Measurements from ENCODE around the gene NACA. TPM values are rescaled to one million over a fixed set of nuclear protein-coding genes. Genes with fewer than 3 reads are reported as not detected.
"Not testable (repeated sequence)": the region's sequence is repeated elsewhere in the genome, so short reads cannot be mapped to it uniquely, and the experiment has no call there.

Gene NACA
- total RNA-seq, 3 donors from 2014 or later, result 1,363 to 1,488 (median 1,386) TPM

DNA sequence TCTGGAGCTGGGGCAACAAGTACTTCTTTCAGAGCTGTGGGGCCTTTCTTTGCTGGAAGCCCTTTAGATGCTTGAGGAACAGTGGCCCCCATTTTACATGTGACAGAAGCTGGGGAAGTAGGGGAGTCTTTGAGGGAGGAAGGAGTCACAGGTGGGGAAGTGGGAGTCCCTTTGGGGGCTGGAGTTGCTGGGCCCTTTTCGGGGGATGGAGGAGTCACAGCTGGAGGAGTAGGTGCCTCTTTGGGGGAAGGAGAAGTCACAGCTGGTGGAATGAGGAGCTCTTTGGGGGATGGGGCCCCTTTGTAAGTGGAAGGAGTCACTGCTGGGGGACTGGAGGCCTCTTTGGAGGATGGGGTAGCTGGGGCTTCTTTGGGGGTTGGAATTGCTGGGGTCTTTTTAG, 8.6 kb downstream of the NACA start:
- Histone ChIP-seq H3K4me1 (peaks cover 5 to 26% of the 10 kb centered on the region in 2 donors), H3K36me3 (no peaks in the 10 kb centered on the region), H3K4me3 (peak overlapping the region in 1 of 3 donors; percentile 19), H3K27me3 (no peaks in the 10 kb centered on the region), H3K9me3 (no peaks in the 10 kb centered on the region), H3K27ac (peak overlapping the region in 1 of 2 donors; percentile 28)
- TF ChIP-seq POLR2A (IDR thresholded peaks at IDR 0.05), result no peak
- no peak for TF ChIP-seq CTCF (IDR thresholded peaks at IDR 0.05)
- TF ChIP-seq POLR2AphosphoS5 (IDR thresholded peaks at IDR 0.05), result no peak
- intact Hi-C loops (cut with DNase I; ENCODE audit: low total_unique reads), result no loop called here
- DNase-seq (ENCODE audit: low spot score in 2 of 2), result no peak

GRCh38 chr12:56715798-56716197, 9.3 kb downstream of the NACA start:
- peaks cover 6 to 20% of the 10 kb centered on the region in 2 donors for H3K4me1 ChIP-seq
- no peaks in the 10 kb centered on the region for H3K36me3 ChIP-seq
- H3K9me3 ChIP-seq, result no peaks in the 10 kb centered on the region
- H3K27ac ChIP-seq, result peak overlapping the region in 1 of 2 donors; percentile 32
- intact Hi-C loops (cut with DNase I; ENCODE audit: low total_unique reads), result no loop called here
- no peak for TF ChIP-seq POLR2A (IDR thresholded peaks at IDR 0.05)
- no peak for TF ChIP-seq CTCF (IDR thresholded peaks at IDR 0.05)
- H3K4me3 ChIP-seq, result peak overlapping the region in 1 of 3 donors; percentile 19
- DNase-seq (ENCODE audit: low spot score in 2 of 2), result peak in 1 of 2 donors; percentile 9
- H3K27me3 ChIP-seq, result no peaks in the 10 kb centered on the region

- Histone ChIP-seq H3K36me3 (no peaks in the 10 kb centered on the region), H3K4me1 (peaks cover 2 to 7% of the 10 kb centered on the region in 2 donors), H3K9me3 (no peaks in the 10 kb centered on the region), H3K27me3 (no peaks in the 10 kb centered on the region), H3K4me3 (no peak overlapping the region), H3K27ac (no peak overlapping the region)
- TF ChIP-seq POLR2AphosphoS5 (IDR thresholded peaks at IDR 0.05) (no peak), CTCF (IDR thresholded peaks at IDR 0.05) (no peak), POLR2A (IDR thresholded peaks at IDR 0.05) (no peak)
- no peak for DNase-seq (ENCODE audit: low spot score in 2 of 2)
- intact Hi-C loops (cut with DNase I; ENCODE audit: low total_unique reads), result no loop called here
Observed at GRCh38 chr12:56714431-56714929, 10.6 kb downstream of the NACA start.

- Histone ChIP-seq H3K9me3 (no peaks in the 10 kb centered on the region), H3K27ac (no peak overlapping the region), H3K4me3 (no peak overlapping the region), H3K36me3 (no peaks in the 10 kb centered on the region), H3K27me3 (no peaks in the 10 kb centered on the region), H3K4me1 (peaks cover 0 to 2% of the 10 kb centered on the region in 2 donors)
- TF ChIP-seq POLR2AphosphoS5 (IDR thresholded peaks at IDR 0.05) (no peak), POLR2A (IDR thresholded peaks at IDR 0.05) (no peak), CTCF (IDR thresholded peaks at IDR 0.05) (no peak)
- intact Hi-C loops (cut with DNase I; ENCODE audit: low total_unique reads), result no loop called here
- DNase-seq (ENCODE audit: low spot score in 2 of 2), result no peak
Observed at GRCh38 chr12:56713345-56713744, 11.8 kb downstream of the NACA start.

- Histone ChIP-seq H3K4me1 (peaks cover 0 to 2% of the 10 kb centered on the region in 2 donors), H3K27ac (no peak overlapping the region), H3K27me3 (no peaks in the 10 kb centered on the region), H3K36me3 (no peaks in the 10 kb centered on the region), H3K9me3 (no peaks in the 10 kb centered on the region), H3K4me3 (no peak overlapping the region)
- intact Hi-C loops (cut with DNase I; ENCODE audit: low total_unique reads), result no loop called here
- no peak for TF ChIP-seq CTCF (IDR thresholded peaks at IDR 0.05)
- TF ChIP-seq POLR2AphosphoS5 (IDR thresholded peaks at IDR 0.05), result no peak
- no peak for DNase-seq (ENCODE audit: low spot score in 2 of 2)
Observed at GRCh38 chr12:56709759-56710376, 15.2 kb downstream of the NACA start.

DNA sequence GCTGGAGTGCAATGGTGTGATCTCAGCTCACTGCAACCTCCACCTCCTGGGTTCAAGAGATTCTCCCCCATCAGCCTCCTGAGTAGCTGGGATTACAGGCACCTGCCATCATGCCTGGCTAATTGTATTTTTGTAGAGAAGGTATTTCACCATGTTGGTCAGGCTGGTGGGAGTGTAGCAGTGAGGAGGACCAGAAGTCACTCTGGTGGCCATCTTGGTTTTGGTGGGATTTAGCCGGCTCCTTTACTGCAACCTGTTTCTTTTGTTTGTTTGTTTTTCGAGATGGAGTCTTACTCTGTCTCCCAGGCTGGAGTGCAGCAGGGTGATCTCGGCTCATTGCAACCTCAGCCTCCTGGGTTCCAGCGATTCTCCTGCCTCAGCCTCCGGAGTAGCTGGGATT, 20.6 kb downstream of the NACA start:
- H3K36me3 ChIP-seq; H3K27ac ChIP-seq; H3K4me1 ChIP-seq; H3K9me3 ChIP-seq; intact Hi-C loops (cut with DNase I; ENCODE audit: low total_unique reads); H3K27me3 ChIP-seq; DNase-seq (ENCODE audit: low spot score in 2 of 2); H3K4me3 ChIP-seq: not testable (repeated sequence)

Measured in breast epithelium (tissue), 4 donors.